Measurements from ENCODE around the gene KANTR. TPM values are rescaled to one million over a fixed set of nuclear protein-coding genes. Genes with fewer than 3 reads are reported as not detected.

Gene KANTR, protein sequence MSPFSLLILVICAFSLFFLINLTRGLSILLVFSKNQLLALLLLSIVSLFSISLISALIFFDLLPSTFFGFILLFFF
- total RNA-seq: 10 to 100 TPM; 19.9 to 23.4 TPM
- 1 to 10 TPM; 1.6 to 3.4 TPM for polyA plus RNA-seq

DNA sequence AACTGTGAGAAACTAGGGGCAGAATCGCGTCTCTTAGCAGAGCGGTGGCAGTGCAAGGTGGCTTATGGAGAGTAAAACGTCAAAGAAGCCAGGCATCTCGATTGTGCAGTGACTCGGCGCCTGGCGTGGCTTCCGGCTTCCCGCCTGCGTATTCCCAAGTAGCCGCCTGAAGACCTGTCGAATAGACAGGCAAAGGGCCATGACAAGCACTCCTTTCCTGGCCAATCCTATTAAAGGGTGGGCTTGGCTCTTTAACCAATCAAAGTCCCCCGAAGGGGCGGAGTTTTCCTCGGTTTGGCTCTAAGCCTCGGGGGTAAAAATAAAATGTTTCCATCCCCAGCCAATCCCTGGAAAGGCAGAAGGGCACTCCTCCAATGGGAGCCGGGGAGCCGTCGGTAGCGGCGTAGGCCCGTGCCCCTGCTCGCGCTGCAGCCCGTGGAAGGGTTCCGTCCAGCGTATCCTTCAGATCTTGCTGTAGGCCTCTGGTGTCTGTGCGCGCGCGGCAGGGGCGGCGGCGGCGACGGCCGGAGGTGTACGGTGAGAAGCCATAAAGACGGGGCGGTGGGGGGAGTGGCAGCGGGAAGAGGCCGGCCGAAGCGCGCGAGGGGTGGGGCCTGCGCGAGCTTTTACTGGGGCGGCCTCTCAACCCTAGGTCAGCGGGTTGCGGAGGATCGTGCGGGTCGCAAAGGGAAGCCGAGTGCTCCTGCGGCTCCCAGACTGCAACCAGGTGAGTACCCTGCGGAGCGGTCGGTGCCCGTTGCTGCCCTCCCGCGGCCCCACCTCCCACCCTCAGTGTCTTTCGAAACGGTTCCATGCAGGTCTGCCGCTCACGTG lies at the start of gene KANTR:
TSS of gene KANTR (plus strand) at position 395 of the 834 bp plus-strand sequence. CDS start 30,131 bp downstream, outside the sequence.
- ChIA-PET POLR2A (ENCODE audit: partially characterized antibody) (interaction anchor here (1.3 to 2.7 kb wide), 3 partner anchors 12 to 98 kb away, joined by 4 to 34 read pairs (median 6); partner anchors contain the start of gene TSPYL2), CTCF (ENCODE audit: partially characterized antibody) (interaction anchor here (0.9 to 1.0 kb wide), 2 partner anchors 22 to 23 kb away, joined by 3 read pairs; no protein-coding TSS in a partner anchor)
- H3K4me1 ChIP-seq (ENCODE audit: insufficient read depth, low read length): peaks cover 9% of the 10 kb centered on the region
- no peaks in the 10 kb centered on the region for H3K36me3 ChIP-seq (ENCODE audit: insufficient read depth, low read length)
- DNase-seq: peak; percentile 83 to 92 (median 84)
- no peaks in the 10 kb centered on the region for H3K27me3 ChIP-seq (ENCODE audit: insufficient read depth, low read length)
- H3K36me3 Mint-ChIP-seq: peaks cover 0 to 2% of the 10 kb centered on the region in 2 donors
- peak within 1 kb of the TSS; percentile 29 to 58 for H3K4me3 ChIP-seq (ENCODE audit: low read length in 2 of 2)
- intact Hi-C loops (cut with micrococcal nuclease): loop anchor here (1.0 to 5.0 kb wide), 5 partner anchors 12 to 948 kb away; partner anchors contain the start of genes PHF8 and TSPYL2
- H3K27ac Mint-ChIP-seq: peak within 1 kb of the TSS; percentile 87 to 92 (median 91)
- peak within 1 kb of the TSS; percentile 55 for H3K27ac ChIP-seq (ENCODE audit: low read depth, low read length)
- peaks cover 0 to 2% (median 0%) of the 10 kb centered on the region in 8 donors for H3K9me3 Mint-ChIP-seq
- H3K4me1 Mint-ChIP-seq: peaks cover 7 to 35% (median 19%) of the 10 kb centered on the region in 4 donors
- no peaks in the 10 kb centered on the region for H3K9me3 ChIP-seq (ENCODE audit: control insufficient read depth in 1 of 2, low read length in 2 of 2)
- no peaks in the 10 kb centered on the region for H3K27me3 Mint-ChIP-seq
- peak within 1 kb of the TSS; percentile 84 to 93 (median 89) for H3K4me3 Mint-ChIP-seq

DNA sequence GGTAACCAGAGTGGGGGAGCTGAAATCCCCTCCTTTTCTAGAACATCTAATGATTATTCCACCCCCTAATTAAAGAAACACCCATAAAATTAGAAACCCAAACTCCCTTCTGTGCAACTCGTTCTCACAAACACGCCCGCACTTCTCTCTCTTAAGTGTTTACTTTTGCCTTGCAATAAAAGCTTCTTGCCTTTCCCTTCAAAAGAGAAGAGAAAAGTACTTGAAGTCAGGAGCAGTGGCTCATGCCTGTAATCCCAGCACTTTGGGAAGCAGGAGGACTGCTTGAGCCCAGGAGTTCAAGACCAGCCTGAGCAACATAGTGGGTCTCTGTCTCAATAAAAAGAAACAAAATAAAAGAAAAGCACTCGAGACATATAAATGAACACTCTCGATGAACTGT lies 48.9 kb upstream of the KANTR start:
- Mint-ChIP-seq H3K4me3 (no peak overlapping the region), H3K36me3 (no peaks in the 10 kb centered on the region), H3K27ac (no peak overlapping the region), H3K27me3 (peaks cover 0 to 1% of the 10 kb centered on the region in 2 donors), H3K9me3 (no peaks in the 10 kb centered on the region), H3K4me1 (peaks cover 0 to 2% (median 0%) of the 10 kb centered on the region in 4 donors)
- Histone ChIP-seq H3K36me3 (ENCODE audit: insufficient read depth, low read length) (no peaks in the 10 kb centered on the region), H3K9me3 (ENCODE audit: control insufficient read depth in 1 of 2, low read length in 2 of 2) (no peaks in the 10 kb centered on the region), H3K4me1 (ENCODE audit: insufficient read depth, low read length) (no peaks in the 10 kb centered on the region), H3K27me3 (ENCODE audit: insufficient read depth, low read length) (no peaks in the 10 kb centered on the region), H3K4me3 (ENCODE audit: low read length in 2 of 2) (no peak overlapping the region), H3K27ac (ENCODE audit: low read depth, low read length) (no peak overlapping the region)
- POLR2A ChIA-PET (ENCODE audit: partially characterized antibody): no interaction called here
- DNase-seq: no peak
- CTCF ChIA-PET (ENCODE audit: partially characterized antibody): no interaction called here
- intact Hi-C loops (cut with micrococcal nuclease): no loop called here

GRCh38 chrX:53047228-53047627 lies 46.7 kb upstream of the KANTR start:
- H3K4me1 ChIP-seq (ENCODE audit: insufficient read depth, low read length): no peaks in the 10 kb centered on the region
- Mint-ChIP-seq H3K27me3 (peaks cover 2 to 4% of the 10 kb centered on the region in 2 donors), H3K4me3 (no peak overlapping the region), H3K27ac (no peak overlapping the region), H3K4me1 (peaks cover 0 to 2% (median 0%) of the 10 kb centered on the region in 4 donors), H3K9me3 (no peaks in the 10 kb centered on the region), H3K36me3 (no peaks in the 10 kb centered on the region)
- intact Hi-C loops (cut with micrococcal nuclease): no loop called here
- H3K27me3 ChIP-seq (ENCODE audit: insufficient read depth, low read length): no peaks in the 10 kb centered on the region
- no peak overlapping the region for H3K27ac ChIP-seq (ENCODE audit: low read depth, low read length)
- H3K9me3 ChIP-seq (ENCODE audit: control insufficient read depth in 1 of 2, low read length in 2 of 2): no peaks in the 10 kb centered on the region
- no peaks in the 10 kb centered on the region for H3K36me3 ChIP-seq (ENCODE audit: insufficient read depth, low read length)
- CTCF ChIA-PET (ENCODE audit: partially characterized antibody): no interaction called here
- no peak for DNase-seq
- POLR2A ChIA-PET (ENCODE audit: partially characterized antibody): no interaction called here
- no peak overlapping the region for H3K4me3 ChIP-seq (ENCODE audit: low read length in 2 of 2)

GRCh38 chrX:53048169-53049126 lies 45.5 kb upstream of the KANTR start, which contains the start of gene GPR173:
Gene GPR173 (plus strand): TSS chrX:53048789. CDS start chrX:53076622, 27,833 bp downstream.
- no peak for DNase-seq
- Mint-ChIP-seq H3K27me3 (peaks cover 2 to 4% of the 10 kb centered on the region in 2 donors), H3K36me3 (no peaks in the 10 kb centered on the region), H3K9me3 (no peaks in the 10 kb centered on the region), H3K4me1 (peaks cover 0 to 2% (median 0%) of the 10 kb centered on the region in 4 donors), H3K4me3 (no peak within 1 kb of the TSS), H3K27ac (no peak within 1 kb of the TSS)
- H3K27me3 ChIP-seq (ENCODE audit: insufficient read depth, low read length): no peaks in the 10 kb centered on the region
- POLR2A ChIA-PET (ENCODE audit: partially characterized antibody): no interaction called here
- H3K4me3 ChIP-seq (ENCODE audit: low read length in 2 of 2): no peak within 1 kb of the TSS
- H3K4me1 ChIP-seq (ENCODE audit: insufficient read depth, low read length): no peaks in the 10 kb centered on the region
- H3K36me3 ChIP-seq (ENCODE audit: insufficient read depth, low read length): no peaks in the 10 kb centered on the region
- H3K27ac ChIP-seq (ENCODE audit: low read depth, low read length): no peak within 1 kb of the TSS
- intact Hi-C loops (cut with micrococcal nuclease): no loop called here
- H3K9me3 ChIP-seq (ENCODE audit: control insufficient read depth in 1 of 2, low read length in 2 of 2): no peaks in the 10 kb centered on the region
- CTCF ChIA-PET (ENCODE audit: partially characterized antibody): no interaction called here

- intact Hi-C loops (cut with micrococcal nuclease): no loop called here
- DNase-seq: no peak
- Histone ChIP-seq H3K4me3 (ENCODE audit: low read length in 2 of 2) (no peak overlapping the region), H3K4me1 (ENCODE audit: insufficient read depth, low read length) (peaks cover 4% of the 10 kb centered on the region), H3K9me3 (ENCODE audit: control insufficient read depth in 1 of 2, low read length in 2 of 2) (no peaks in the 10 kb centered on the region), H3K27me3 (ENCODE audit: insufficient read depth, low read length) (no peaks in the 10 kb centered on the region), H3K27ac (ENCODE audit: low read depth, low read length) (no peak overlapping the region), H3K36me3 (ENCODE audit: insufficient read depth, low read length) (no peaks in the 10 kb centered on the region)
- no peak overlapping the region for H3K27ac Mint-ChIP-seq
- no peaks in the 10 kb centered on the region for H3K9me3 Mint-ChIP-seq
- ChIA-PET CTCF (ENCODE audit: partially characterized antibody) (no interaction called here), POLR2A (ENCODE audit: partially characterized antibody) (no interaction called here)
- H3K36me3 Mint-ChIP-seq: no peaks in the 10 kb centered on the region
- peaks cover 2 to 4% of the 10 kb centered on the region in 2 donors for H3K27me3 Mint-ChIP-seq
- H3K4me3 Mint-ChIP-seq: no peak overlapping the region
- peaks cover 0 to 5% (median 2%) of the 10 kb centered on the region in 4 donors for H3K4me1 Mint-ChIP-seq
Measured at GRCh38 chrX:53049127-53049517, 44.8 kb upstream of the KANTR start.

- Histone ChIP-seq H3K27ac (ENCODE audit: low read depth, low read length) (no peak overlapping the region), H3K4me1 (ENCODE audit: insufficient read depth, low read length) (peaks cover 10% of the 10 kb centered on the region), H3K9me3 (ENCODE audit: control insufficient read depth in 1 of 2, low read length in 2 of 2) (no peaks in the 10 kb centered on the region), H3K27me3 (ENCODE audit: insufficient read depth, low read length) (no peaks in the 10 kb centered on the region), H3K4me3 (ENCODE audit: low read length in 2 of 2) (no peak overlapping the region), H3K36me3 (ENCODE audit: insufficient read depth, low read length) (no peaks in the 10 kb centered on the region)
- peaks cover 0 to 5% (median 2%) of the 10 kb centered on the region in 4 donors for H3K4me1 Mint-ChIP-seq
- no peak overlapping the region for H3K4me3 Mint-ChIP-seq
- peaks cover 2 to 4% of the 10 kb centered on the region in 2 donors for H3K27me3 Mint-ChIP-seq
- intact Hi-C loops (cut with micrococcal nuclease): no loop called here
- no peaks in the 10 kb centered on the region for H3K36me3 Mint-ChIP-seq
- ChIA-PET CTCF (ENCODE audit: partially characterized antibody) (no interaction called here), POLR2A (ENCODE audit: partially characterized antibody) (no interaction called here)
- no peaks in the 10 kb centered on the region for H3K9me3 Mint-ChIP-seq
- no peak overlapping the region for H3K27ac Mint-ChIP-seq
- no peak for DNase-seq
Measured at GRCh38 chrX:53050841-53051240, 43.1 kb upstream of the KANTR start.

Measured in CD4-positive, alpha-beta memory T cell (primary cell).